Measurements from ENCODE around the gene MDFI. TPM values are rescaled to one million over a fixed set of nuclear protein-coding genes. Genes with fewer than 3 reads are reported as not detected.

Gene MDFI
- total and polyA plus RNA-seq, 2 experiments from 2014 or later: 27.5 to 137 TPM

GRCh38 chr6:41674231-41675000 is 36.1 kb downstream of the MDFI start:
- Histone ChIP-seq H3K27me3 (no peaks in the 10 kb centered on the region), H3K36me3 (no peaks in the 10 kb centered on the region), H3K4me3 (no peak overlapping the region), H3K9me3 (ENCODE audit: low read depth) (no peaks in the 10 kb centered on the region), H3K27ac (no peak overlapping the region), H3K4me1 (ENCODE audit: low read depth) (no peaks in the 10 kb centered on the region)
- TF ChIP-seq CTCF (IDR thresholded peaks at IDR 0.05; ENCODE audit: low read depth, low read length): no peak
- DNase-seq (ENCODE audit: low read depth in 1 of 2, low spot score in 1 of 2): no peak

GRCh38 chr6:41675176-41675775 is 37.0 kb downstream of the MDFI start:
- H3K27me3 ChIP-seq: no peaks in the 10 kb centered on the region
- H3K36me3 ChIP-seq: no peaks in the 10 kb centered on the region
- no peak for TF ChIP-seq CTCF (IDR thresholded peaks at IDR 0.05; ENCODE audit: low read depth, low read length)
- no peak overlapping the region for H3K27ac ChIP-seq
- DNase-seq (ENCODE audit: low read depth in 1 of 2, low spot score in 1 of 2): no peak
- no peak overlapping the region for H3K4me3 ChIP-seq
- no peaks in the 10 kb centered on the region for H3K9me3 ChIP-seq (ENCODE audit: low read depth)
- H3K4me1 ChIP-seq (ENCODE audit: low read depth): no peaks in the 10 kb centered on the region

GRCh38 chr6:41675992-41676391 is 37.7 kb downstream of the MDFI start:
- DNase-seq (ENCODE audit: low read depth in 1 of 2, low spot score in 1 of 2): no peak
- no peak overlapping the region for H3K27ac ChIP-seq
- no peaks in the 10 kb centered on the region for H3K9me3 ChIP-seq (ENCODE audit: low read depth)
- no peaks in the 10 kb centered on the region for H3K27me3 ChIP-seq
- H3K36me3 ChIP-seq: no peaks in the 10 kb centered on the region
- no peak overlapping the region for H3K4me3 ChIP-seq
- no peaks in the 10 kb centered on the region for H3K4me1 ChIP-seq (ENCODE audit: low read depth)
- TF ChIP-seq CTCF (IDR thresholded peaks at IDR 0.05; ENCODE audit: low read depth, low read length): no peak

- Histone ChIP-seq H3K4me3 (no peak overlapping the region), H3K9me3 (ENCODE audit: low read depth) (no peaks in the 10 kb centered on the region), H3K4me1 (ENCODE audit: low read depth) (no peaks in the 10 kb centered on the region)
These were observed 38.2 kb downstream of the MDFI start for GRCh38 chr6:41676431-41676830.

More at GRCh38 chr6:41676431-41676830, 38.2 kb downstream of the MDFI start:
- Histone ChIP-seq H3K27me3 (no peaks in the 10 kb centered on the region), H3K36me3 (no peaks in the 10 kb centered on the region), H3K27ac (no peak overlapping the region)
- DNase-seq (ENCODE audit: low read depth in 1 of 2, low spot score in 1 of 2): no peak
- no peak for TF ChIP-seq CTCF (IDR thresholded peaks at IDR 0.05; ENCODE audit: low read depth, low read length)

Data from cardiac muscle cell (in vitro differentiated cells and primary cell).